ENCODE measurements around the gene PEDS1.
"Not testable (repeated sequence)": the region's sequence is repeated elsewhere in the genome, so short reads cannot be mapped to it uniquely, and the experiment has no call there.

The PEDS1 gene

DNA sequence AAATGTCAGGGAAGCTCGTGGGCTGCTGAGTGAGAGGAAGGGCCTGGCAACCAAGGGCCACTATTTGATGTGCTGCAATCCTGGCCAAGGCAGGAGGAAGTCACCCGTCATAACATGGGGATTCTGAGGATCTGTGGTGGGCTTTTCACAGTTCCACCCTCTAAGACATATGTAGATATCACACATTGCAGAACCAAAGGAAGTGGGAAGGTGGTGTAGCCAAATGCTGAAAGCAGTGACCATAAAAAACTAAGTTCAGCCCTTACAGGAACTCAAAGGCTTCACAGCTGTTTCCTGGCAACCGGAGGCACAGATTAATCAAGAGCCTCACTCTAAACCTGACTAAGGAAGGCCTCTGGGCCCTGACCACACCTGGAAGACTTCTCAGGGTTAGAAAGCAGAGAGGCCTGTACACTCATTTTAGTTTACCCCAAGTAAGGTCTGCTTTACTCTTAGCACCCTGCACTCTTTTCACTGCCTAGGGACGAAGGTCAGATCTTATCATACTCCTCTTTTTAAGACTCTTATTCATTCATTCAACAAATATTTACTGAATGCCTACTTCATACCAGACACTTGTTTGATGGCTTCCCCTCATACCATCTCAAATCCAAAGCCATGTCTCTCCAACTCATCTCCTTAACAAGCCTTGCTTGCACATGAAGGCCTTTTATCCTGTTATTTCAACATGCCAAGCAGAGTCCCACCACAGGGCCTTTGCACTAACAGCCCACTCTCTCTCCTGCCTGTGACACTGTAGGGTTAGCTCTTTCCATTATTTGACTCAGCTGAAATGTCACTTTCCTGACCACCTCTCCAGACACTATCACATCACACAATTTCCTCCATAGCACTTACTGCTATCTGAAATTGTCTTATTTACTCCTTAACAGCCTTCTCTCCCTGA is 43.1 kb downstream of the PEDS1 start:
- no peak for DNase-seq

DNA sequence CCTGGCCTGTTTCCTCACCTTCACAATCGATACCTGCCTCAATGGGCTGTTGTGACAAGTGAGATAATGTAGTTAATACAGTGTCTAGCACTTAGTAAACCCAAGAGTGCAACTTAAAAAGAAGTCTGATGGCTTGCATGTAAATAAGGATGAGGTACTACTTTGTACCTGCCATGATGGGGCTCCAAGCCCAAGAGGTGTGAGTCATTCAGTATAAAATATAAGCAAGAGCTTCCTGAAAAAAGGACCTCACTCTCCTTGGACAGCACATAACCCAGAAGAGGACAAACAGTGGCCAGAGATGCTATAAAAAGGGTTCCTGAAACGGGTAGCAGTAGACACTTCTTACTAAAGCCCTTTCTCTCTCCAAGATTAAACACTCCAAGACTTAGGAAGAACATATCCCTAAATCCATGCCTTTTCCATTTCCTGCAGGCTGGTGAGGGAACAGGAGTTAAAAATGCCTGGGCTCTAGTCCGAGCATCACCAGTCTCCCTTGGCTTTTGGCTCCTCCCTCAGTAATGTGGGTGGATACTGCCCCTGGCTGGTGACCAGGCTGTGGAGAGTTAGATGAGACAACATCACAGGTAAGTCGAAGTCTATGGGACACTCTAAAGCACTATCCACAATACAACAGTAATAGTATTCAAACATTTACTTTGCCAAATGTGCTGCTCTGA is 44.8 kb downstream of the PEDS1 start:
- DNase-seq: no peak

DNA sequence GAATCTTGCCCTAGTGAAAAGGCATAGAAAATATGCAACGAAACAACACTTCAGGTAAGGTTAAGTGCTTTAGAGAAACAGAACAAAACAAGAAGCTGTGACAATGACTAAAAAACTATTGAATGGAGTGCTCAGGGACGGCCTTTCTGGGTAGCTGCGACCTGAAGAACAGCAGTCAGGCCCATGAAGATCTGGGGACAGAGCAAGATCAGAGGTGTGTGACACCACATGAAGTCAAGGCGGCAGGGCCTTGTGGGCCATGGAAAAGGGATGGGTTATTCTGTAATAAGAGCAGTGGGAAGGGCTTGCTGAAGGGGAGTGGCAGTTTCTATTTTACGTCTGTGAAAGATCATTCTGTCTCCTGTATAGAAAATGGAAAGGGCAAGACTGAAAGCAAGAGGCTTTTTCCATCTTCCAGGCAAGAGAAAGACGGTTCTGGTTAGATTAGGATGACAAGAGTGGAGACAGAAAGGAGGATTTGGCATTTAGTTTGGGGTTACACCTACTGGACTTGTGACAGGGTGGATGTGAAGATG is 45.7 kb downstream of the PEDS1 start:
- no peak for DNase-seq

DNA sequence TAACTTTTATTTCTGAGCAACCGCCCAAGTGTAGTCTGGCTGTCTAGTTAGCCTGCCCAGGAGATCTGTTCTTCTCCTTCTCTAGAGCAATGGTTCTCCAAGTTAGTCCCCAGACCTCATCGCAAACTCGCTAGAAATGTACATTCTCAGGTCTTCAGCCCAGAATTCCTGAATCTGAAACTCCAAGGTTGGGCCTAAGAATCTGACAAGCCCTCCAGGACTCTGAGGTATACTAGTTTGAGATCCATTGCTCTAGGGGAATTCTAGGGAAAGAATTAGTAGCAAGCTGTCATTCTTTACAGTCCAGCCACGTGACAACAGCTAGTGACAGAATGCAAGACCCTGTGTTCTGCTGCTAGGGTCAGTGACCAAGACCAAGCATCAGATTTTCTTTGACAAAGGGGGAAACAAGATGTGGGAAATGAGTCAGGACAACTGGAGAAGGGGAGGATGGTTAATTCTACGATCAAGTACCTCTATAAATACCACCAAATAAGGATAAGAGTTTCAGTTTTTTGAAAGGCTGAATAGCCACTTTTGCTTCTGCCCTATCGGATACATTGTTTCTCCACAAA is 46.4 kb downstream of the PEDS1 start:
- no peak for DNase-seq

DNA sequence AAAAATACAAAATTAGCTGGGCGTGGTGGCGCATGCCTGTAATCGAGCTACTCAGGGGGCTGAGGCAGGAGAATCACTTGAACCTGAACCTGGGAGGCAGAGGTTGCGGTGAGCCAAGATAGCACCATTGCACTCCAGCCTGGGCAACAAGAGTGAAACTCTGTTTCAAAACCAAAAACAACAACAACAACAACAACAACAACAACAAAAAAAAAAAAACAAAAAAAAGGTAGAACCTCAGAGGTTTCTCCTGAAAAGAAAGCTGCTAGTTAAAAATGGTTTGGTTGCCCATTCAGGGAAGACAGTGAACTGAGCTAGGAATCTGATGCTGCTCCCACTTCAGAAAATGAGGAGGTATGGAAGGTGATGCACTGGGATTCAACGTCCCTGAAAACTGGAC is 46.9 kb downstream of the PEDS1 start:
- DNase-seq: not testable (repeated sequence)

Measured in NCI-H2227 treated with DMSO at 0.1 percent for 48 hours (cell line).